ENCODE data around the gene NUCKS1. TPM values are rescaled to one million over a fixed set of nuclear protein-coding genes. Genes with fewer than 3 reads are reported as not detected.

NUCKS1 gene
- total RNA-seq, 1 donor from 2014 or later: 111 TPM

- ATAC-seq: no peak
- no peak overlapping the region for H3K27ac ChIP-seq
- TF ChIP-seq, protein P1, sequence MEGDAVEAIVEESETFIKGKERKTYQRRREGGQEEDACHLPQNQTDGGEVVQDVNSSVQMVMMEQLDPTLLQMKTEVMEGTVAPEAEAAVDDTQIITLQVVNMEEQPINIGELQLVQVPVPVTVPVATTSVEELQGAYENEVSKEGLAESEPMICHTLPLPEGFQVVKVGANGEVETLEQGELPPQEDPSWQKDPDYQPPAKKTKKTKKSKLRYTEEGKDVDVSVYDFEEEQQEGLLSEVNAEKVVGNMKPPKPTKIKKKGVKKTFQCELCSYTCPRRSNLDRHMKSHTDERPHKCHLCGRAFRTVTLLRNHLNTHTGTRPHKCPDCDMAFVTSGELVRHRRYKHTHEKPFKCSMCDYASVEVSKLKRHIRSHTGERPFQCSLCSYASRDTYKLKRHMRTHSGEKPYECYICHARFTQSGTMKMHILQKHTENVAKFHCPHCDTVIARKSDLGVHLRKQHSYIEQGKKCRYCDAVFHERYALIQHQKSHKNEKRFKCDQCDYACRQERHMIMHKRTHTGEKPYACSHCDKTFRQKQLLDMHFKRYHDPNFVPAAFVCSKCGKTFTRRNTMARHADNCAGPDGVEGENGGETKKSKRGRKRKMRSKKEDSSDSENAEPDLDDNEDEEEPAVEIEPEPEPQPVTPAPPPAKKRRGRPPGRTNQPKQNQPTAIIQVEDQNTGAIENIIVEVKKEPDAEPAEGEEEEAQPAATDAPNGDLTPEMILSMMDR (IDR thresholded peaks at IDR 0.05): no peak
- H3K4me3 ChIP-seq: no peak overlapping the region
- H3K9me3 ChIP-seq: no peaks in the 10 kb centered on the region
- H3K36me3 ChIP-seq: no peaks in the 10 kb centered on the region
- intact Hi-C loops (cut with DNase I): no loop called here
- peaks cover 16% of the 10 kb centered on the region for H3K4me1 ChIP-seq
- no peaks in the 10 kb centered on the region for H3K27me3 ChIP-seq (ENCODE audit: low read depth)
- DNase-seq: no peak
Observed at GRCh38 chr1:205777994-205778393, 28.0 kb upstream of the NUCKS1 start.

DNA sequence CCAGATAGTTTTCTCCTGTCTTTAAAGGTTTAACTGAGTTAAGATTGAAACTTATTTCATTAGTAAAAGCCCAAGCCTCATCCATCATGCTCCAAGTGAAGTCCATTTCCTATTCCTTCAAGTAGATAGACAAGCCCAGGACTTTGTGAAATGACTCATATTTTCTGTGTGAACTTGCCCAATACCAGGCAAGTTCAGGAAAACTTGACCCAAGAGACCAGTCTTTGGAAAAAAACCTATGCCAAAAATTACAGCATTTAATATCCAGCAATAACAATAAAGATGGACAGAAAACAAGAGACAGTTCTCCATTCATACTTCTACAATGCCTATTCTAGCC lies 25.7 kb upstream of the NUCKS1 start:
- Histone ChIP-seq H3K4me3 (peak overlapping the region; percentile 89), H3K9me3 (no peaks in the 10 kb centered on the region), H3K27ac (peak overlapping the region; percentile 79), H3K36me3 (no peaks in the 10 kb centered on the region), H3K27me3 (ENCODE audit: low read depth) (no peaks in the 10 kb centered on the region), H3K4me1 (peaks cover 16% of the 10 kb centered on the region)
- ATAC-seq: peak in 1 of 2 donors; percentile 4
- DNase-seq: no peak
- intact Hi-C loops (cut with DNase I): no loop called here
- TF ChIP-seq, protein P1 (IDR thresholded peaks at IDR 0.05): no peak

- peaks cover 4% of the 10 kb centered on the region for H3K36me3 ChIP-seq
- peaks cover 16% of the 10 kb centered on the region for H3K4me1 ChIP-seq
- ATAC-seq (peak; percentile 96 to 99), DNase-seq (peak; percentile 90)
- intact Hi-C loops (cut with DNase I): no loop called here
- H3K9me3 ChIP-seq: no peaks in the 10 kb centered on the region
- peak within 1 kb of the TSS; percentile 79 for H3K27ac ChIP-seq
- H3K4me3 ChIP-seq: peak within 1 kb of the TSS; percentile 89
- TF ChIP-seq, protein P1 (IDR thresholded peaks at IDR 0.05): no peak
- H3K27me3 ChIP-seq (ENCODE audit: low read depth): no peaks in the 10 kb centered on the region
Observed at GRCh38 chr1:205775015-205775716, 25.2 kb upstream of the NUCKS1 start, which contains the start of gene RAB29. RAB29 (minus strand) TSS chr1:205775482; CDS start chr1:205774956, 526 bp downstream.

DNA sequence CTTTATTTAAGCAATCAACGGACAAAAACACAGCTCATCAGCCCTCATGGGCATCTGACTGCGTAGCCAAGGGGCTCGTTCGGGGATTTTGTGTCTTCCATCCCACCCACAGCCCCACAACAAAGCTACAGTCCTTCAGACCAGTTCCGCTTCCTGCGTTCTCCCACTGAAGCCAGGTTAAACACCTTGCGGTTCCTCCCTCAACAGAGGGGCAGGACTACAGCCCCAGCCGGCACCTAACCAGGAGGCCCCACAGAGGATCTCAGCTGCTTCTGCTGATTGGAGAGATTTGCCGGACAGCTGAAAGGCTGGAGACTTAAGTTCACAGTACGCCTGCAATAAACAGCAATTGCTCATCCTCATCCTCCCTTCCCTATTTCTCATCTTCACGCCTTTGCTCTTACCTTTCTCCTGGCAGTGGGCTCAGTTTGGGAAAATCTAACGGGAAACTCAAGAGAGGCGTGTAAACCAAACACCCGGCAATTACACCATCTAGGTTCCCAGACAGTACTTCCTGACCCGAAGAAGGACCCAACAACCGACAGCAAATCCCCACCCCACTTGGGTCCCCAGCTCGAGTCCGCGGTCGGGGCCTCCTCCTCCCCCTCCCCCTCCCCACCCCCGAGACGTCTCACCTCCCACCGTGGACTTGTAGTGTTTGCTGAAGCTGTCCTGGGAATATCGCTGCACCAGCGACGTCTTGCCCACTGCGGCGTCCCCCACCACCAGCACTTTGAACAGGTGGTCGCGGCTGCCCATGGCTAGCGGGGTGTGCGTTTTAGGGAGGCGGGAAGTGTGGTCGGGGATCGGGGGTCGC lies 24.4 kb upstream of the NUCKS1 start:
- intact Hi-C loops (cut with DNase I): no loop called here
- Histone ChIP-seq H3K4me3 (peak overlapping the region; percentile 89), H3K27ac (peak overlapping the region; percentile 79), H3K36me3 (peaks cover 11% of the 10 kb centered on the region), H3K27me3 (ENCODE audit: low read depth) (no peaks in the 10 kb centered on the region), H3K9me3 (no peaks in the 10 kb centered on the region), H3K4me1 (peaks cover 16% of the 10 kb centered on the region)
- ATAC-seq (peak; percentile 60 to 63), DNase-seq (peak; percentile 48)
- TF ChIP-seq, protein P1 (IDR thresholded peaks at IDR 0.05): no peak

GRCh38 chr1:205772607-205773032 lies 22.6 kb upstream of the NUCKS1 start:
- Histone ChIP-seq H3K27me3 (ENCODE audit: low read depth) (no peaks in the 10 kb centered on the region), H3K27ac (no peak overlapping the region), H3K4me3 (no peak overlapping the region), H3K36me3 (peaks cover 14% of the 10 kb centered on the region), H3K9me3 (no peaks in the 10 kb centered on the region), H3K4me1 (peaks cover 16% of the 10 kb centered on the region)
- TF ChIP-seq, protein P1 (IDR thresholded peaks at IDR 0.05): no peak
- ATAC-seq: no peak
- no peak for DNase-seq
- intact Hi-C loops (cut with DNase I): no loop called here
